Measurements from ENCODE around the gene FHL1.

The FHL1 gene

GRCh38 chrX:136179133-136179532 lies 31.8 kb downstream of the FHL1 start:
- in situ Hi-C loops (cut with MboI; ENCODE audit: low pct_unique_long_range_greater_than_20kb, low sequenced_read_pairs) = no loop called here
- no peak for DNase-seq

GRCh38 chrX:136182414-136182813 lies 35.1 kb downstream of the FHL1 start:
- DNase-seq = no peak
- in situ Hi-C loops (cut with MboI; ENCODE audit: low pct_unique_long_range_greater_than_20kb, low sequenced_read_pairs) = no loop called here

- in situ Hi-C loops (cut with MboI; ENCODE audit: low pct_unique_long_range_greater_than_20kb, low sequenced_read_pairs) = no loop called here
- no peak for DNase-seq
Observed at GRCh38 chrX:136183172-136183571, 35.8 kb downstream of the FHL1 start.

GRCh38 chrX:136183917-136184316 lies 36.6 kb downstream of the FHL1 start:
- no peak for DNase-seq
- in situ Hi-C loops (cut with MboI; ENCODE audit: low pct_unique_long_range_greater_than_20kb, low sequenced_read_pairs) = no loop called here

GRCh38 chrX:136185401-136186022 lies 38.2 kb downstream of the FHL1 start:
- no peak for DNase-seq
- in situ Hi-C loops (cut with MboI; ENCODE audit: low pct_unique_long_range_greater_than_20kb, low sequenced_read_pairs) = no loop called here

- in situ Hi-C loops (cut with MboI; ENCODE audit: low pct_unique_long_range_greater_than_20kb, low sequenced_read_pairs) = no loop called here
- no peak for DNase-seq
Observed at GRCh38 chrX:136186023-136186413, 38.7 kb downstream of the FHL1 start.

GRCh38 chrX:136189222-136189621 lies 41.9 kb downstream of the FHL1 start:
- in situ Hi-C loops (cut with MboI; ENCODE audit: low pct_unique_long_range_greater_than_20kb, low sequenced_read_pairs) = no loop called here
- no peak for DNase-seq

- DNase-seq = no peak
- in situ Hi-C loops (cut with MboI; ENCODE audit: low pct_unique_long_range_greater_than_20kb, low sequenced_read_pairs) = no loop called here
Observed at GRCh38 chrX:136190038-136190713, 42.8 kb downstream of the FHL1 start.

- in situ Hi-C loops (cut with MboI; ENCODE audit: low pct_unique_long_range_greater_than_20kb, low sequenced_read_pairs) = no loop called here
- DNase-seq = no peak
Observed at GRCh38 chrX:136191171-136191570, 43.8 kb downstream of the FHL1 start.

- in situ Hi-C loops (cut with MboI; ENCODE audit: low pct_unique_long_range_greater_than_20kb, low sequenced_read_pairs) = no loop called here
Observed at GRCh38 chrX:136192135-136192534, 44.8 kb downstream of the FHL1 start.

GRCh38 chrX:136192839-136193414 lies 45.6 kb downstream of the FHL1 start:
- DNase-seq = peak; percentile 70
- in situ Hi-C loops (cut with MboI; ENCODE audit: low pct_unique_long_range_greater_than_20kb, low sequenced_read_pairs) = no loop called here

More at GRCh38 chrX:136192135-136192534, 44.8 kb downstream of the FHL1 start:
- DNase-seq = no peak

- peak; percentile 56 for DNase-seq
- in situ Hi-C loops (cut with MboI; ENCODE audit: low pct_unique_long_range_greater_than_20kb, low sequenced_read_pairs) = no loop called here
Observed at GRCh38 chrX:136193771-136194170, 46.4 kb downstream of the FHL1 start.

- no peak for DNase-seq
- in situ Hi-C loops (cut with MboI; ENCODE audit: low pct_unique_long_range_greater_than_20kb, low sequenced_read_pairs) = no loop called here
Observed at GRCh38 chrX:136194536-136194935, 47.2 kb downstream of the FHL1 start.

- DNase-seq = no peak
- in situ Hi-C loops (cut with MboI; ENCODE audit: low pct_unique_long_range_greater_than_20kb, low sequenced_read_pairs) = no loop called here
Observed at GRCh38 chrX:136195247-136195646, 47.9 kb downstream of the FHL1 start.

- in situ Hi-C loops (cut with MboI; ENCODE audit: low pct_unique_long_range_greater_than_20kb, low sequenced_read_pairs) = no loop called here
- no peak for DNase-seq
Observed at GRCh38 chrX:136196691-136197155, 49.4 kb downstream of the FHL1 start.

GRCh38 chrX:136198010-136198409 lies 50.7 kb downstream of the FHL1 start:
- in situ Hi-C loops (cut with MboI; ENCODE audit: low pct_unique_long_range_greater_than_20kb, low sequenced_read_pairs) = no loop called here

GRCh38 chrX:136198678-136199243 lies 51.4 kb downstream of the FHL1 start:
- in situ Hi-C loops (cut with MboI; ENCODE audit: low pct_unique_long_range_greater_than_20kb, low sequenced_read_pairs) = no loop called here
- no peak for DNase-seq

More at GRCh38 chrX:136198010-136198409, 50.7 kb downstream of the FHL1 start:
- DNase-seq = no peak

- in situ Hi-C loops (cut with MboI; ENCODE audit: low pct_unique_long_range_greater_than_20kb, low sequenced_read_pairs) = no loop called here
- DNase-seq = no peak
Observed at GRCh38 chrX:136199365-136199764, 52.0 kb downstream of the FHL1 start.

GRCh38 chrX:136200466-136200865 lies 53.1 kb downstream of the FHL1 start:
- DNase-seq = peak; percentile 30
- in situ Hi-C loops (cut with MboI; ENCODE audit: low pct_unique_long_range_greater_than_20kb, low sequenced_read_pairs) = no loop called here

GRCh38 chrX:136201601-136202000 lies 54.3 kb downstream of the FHL1 start:
- in situ Hi-C loops (cut with MboI; ENCODE audit: low pct_unique_long_range_greater_than_20kb, low sequenced_read_pairs) = no loop called here
- no peak for DNase-seq
